Measurements from ENCODE around the gene TPM4. TPM values are rescaled to one million over a fixed set of nuclear protein-coding genes. Genes with fewer than 3 reads are reported as not detected.

Gene TPM4
- total RNA-seq, 2 experiments from 2014 or later, result 422 to 485 TPM

Other genes with a start within 250 kb of the TPM4 start
- not detected for gene CYP4F2, start 178.4 kb upstream of the TPM4 start, total RNA-seq
- not detected for gene CYP4F11, start 142.0 kb upstream of the TPM4 start, total RNA-seq
- gene OR10H4, start 127.5 kb upstream of the TPM4 start, total RNA-seq, result not detected
- gene RAB8A, start 35.4 kb downstream of the TPM4 start, total RNA-seq, result 100 to 1,000 TPM; 167 to 175 TPM
- gene HSH2D, start 67.2 kb downstream of the TPM4 start, total RNA-seq, result 10 to 100 TPM; 70.7 to 76.9 TPM
- not detected for gene CIB3, start 97.0 kb downstream of the TPM4 start, total RNA-seq
- gene FAM32A, start 108.9 kb downstream of the TPM4 start, total RNA-seq, result 10 to 100 TPM; 64.1 to 76.8 TPM
- gene AP1M1, start 121.4 kb downstream of the TPM4 start, total RNA-seq, result 100 to 1,000 TPM; 129 to 150 TPM
- gene KLF2, start 248.3 kb downstream of the TPM4 start, total RNA-seq, result 100 to 1,000 TPM; 253 to 255 TPM